ENCODE results near the gene TRAPPC5.

The TRAPPC5 gene

GRCh38 chr19:7674010-7675005, 6.3 kb upstream of the TRAPPC5 start:
- in situ Hi-C loops (cut with MboI; ENCODE audit: low sequenced_read_pairs), result no loop called here

GRCh38 chr19:7676376-7676775, 4.3 kb upstream of the TRAPPC5 start:
- in situ Hi-C loops (cut with MboI; ENCODE audit: low sequenced_read_pairs), result no loop called here

- in situ Hi-C loops (cut with MboI; ENCODE audit: low sequenced_read_pairs), result no loop called here
These were observed 3.8 kb upstream of the TRAPPC5 start, which contains the start of gene MCEMP1 for GRCh38 chr19:7676854-7677253. TSS of gene MCEMP1 (plus strand) at chr19:7677090. CDS start at chr19:7677121, 31 bp downstream.

- in situ Hi-C loops (cut with MboI; ENCODE audit: low sequenced_read_pairs), result no loop called here
These were observed 2.8 kb upstream of the TRAPPC5 start for GRCh38 chr19:7677669-7678311.

- in situ Hi-C loops (cut with MboI; ENCODE audit: low sequenced_read_pairs), result no loop called here
These were observed 1.5 kb upstream of the TRAPPC5 start for GRCh38 chr19:7678971-7679751.

- in situ Hi-C loops (cut with MboI; ENCODE audit: low sequenced_read_pairs), result loop anchor here (10.0 kb wide), 2 partner anchors 105 to 115 kb away; no protein-coding TSS in a partner anchor
These were observed 645 bp upstream of the TRAPPC5 start for GRCh38 chr19:7679771-7680605.

- in situ Hi-C loops (cut with MboI; ENCODE audit: low sequenced_read_pairs), result loop anchor here (10.0 kb wide), 2 partner anchors 107 to 113 kb away; no protein-coding TSS in a partner anchor
These were observed 924 bp downstream of the TRAPPC5 start for GRCh38 chr19:7681340-7682174.

GRCh38 chr19:7682175-7682855, 1.7 kb downstream of the TRAPPC5 start:
- in situ Hi-C loops (cut with MboI; ENCODE audit: low sequenced_read_pairs), result loop anchor here (10.0 kb wide), 2 partner anchors 108 to 112 kb away; no protein-coding TSS in a partner anchor

GRCh38 chr19:7685546-7686445, 5.2 kb downstream of the TRAPPC5 start:
- in situ Hi-C loops (cut with MboI; ENCODE audit: low sequenced_read_pairs), result loop anchor here (10.0 kb wide), 2 partner anchors 109 to 111 kb away; no protein-coding TSS in a partner anchor

- in situ Hi-C loops (cut with MboI; ENCODE audit: low sequenced_read_pairs), result loop anchor here (10.0 kb wide), 2 partner anchors 108 to 112 kb away; no protein-coding TSS in a partner anchor
These were observed 6.5 kb downstream of the TRAPPC5 start for GRCh38 chr19:7687177-7687576.

- in situ Hi-C loops (cut with MboI; ENCODE audit: low sequenced_read_pairs), result loop anchor here (10.0 kb wide), 2 partner anchors 106 to 114 kb away; no protein-coding TSS in a partner anchor
These were observed 8.5 kb downstream of the TRAPPC5 start for GRCh38 chr19:7689165-7689564.

GRCh38 chr19:7690779-7691258, 10.2 kb downstream of the TRAPPC5 start:
- in situ Hi-C loops (cut with MboI; ENCODE audit: low sequenced_read_pairs), result no loop called here

- in situ Hi-C loops (cut with MboI; ENCODE audit: low sequenced_read_pairs), result no loop called here
These were observed 10.9 kb downstream of the TRAPPC5 start for GRCh38 chr19:7691497-7691896.

- in situ Hi-C loops (cut with MboI; ENCODE audit: low sequenced_read_pairs), result no loop called here
These were observed 11.9 kb downstream of the TRAPPC5 start for GRCh38 chr19:7692417-7693088.

- in situ Hi-C loops (cut with MboI; ENCODE audit: low sequenced_read_pairs), result no loop called here
These were observed 13.9 kb downstream of the TRAPPC5 start for GRCh38 chr19:7694499-7694898.

GRCh38 chr19:7697721-7698287, 17.2 kb downstream of the TRAPPC5 start:
- in situ Hi-C loops (cut with MboI; ENCODE audit: low sequenced_read_pairs), result no loop called here

All from HL-60/S4 (cell line).